TTC549 (cell line): ENCODE results near the gene ANKRD44.

Experiments used
- FAIRE-seq: peaks from 2 replicates; lab custom pipeline; 2012; peaks lifted over from hg19 to GRCh38; lab: Jason Lieb, UNC

Gene ANKRD44

GRCh38 chr2:196951973-196952372 is 358.6 kb downstream of the ANKRD44 start:
- FAIRE-seq = no peak

DNA sequence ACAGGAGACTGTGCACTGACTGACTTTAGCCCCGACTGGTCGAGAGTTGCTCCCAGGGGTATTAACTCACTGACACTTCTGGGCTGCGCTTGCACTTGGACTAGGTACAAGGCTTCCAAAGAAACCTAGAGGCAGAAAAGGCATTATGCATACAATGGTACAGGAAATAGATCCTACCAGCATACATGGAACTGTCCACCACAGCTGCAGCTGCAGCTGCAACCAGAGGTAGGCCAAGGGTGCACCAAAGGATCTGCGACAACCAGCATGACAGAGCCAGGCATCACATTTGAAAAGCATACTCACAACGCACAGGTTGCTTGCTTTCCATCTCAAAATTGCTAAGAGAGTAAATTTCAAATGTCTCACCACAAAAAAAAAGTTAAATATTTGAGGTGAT is 361.5 kb downstream of the ANKRD44 start:
- FAIRE-seq = no peak

DNA sequence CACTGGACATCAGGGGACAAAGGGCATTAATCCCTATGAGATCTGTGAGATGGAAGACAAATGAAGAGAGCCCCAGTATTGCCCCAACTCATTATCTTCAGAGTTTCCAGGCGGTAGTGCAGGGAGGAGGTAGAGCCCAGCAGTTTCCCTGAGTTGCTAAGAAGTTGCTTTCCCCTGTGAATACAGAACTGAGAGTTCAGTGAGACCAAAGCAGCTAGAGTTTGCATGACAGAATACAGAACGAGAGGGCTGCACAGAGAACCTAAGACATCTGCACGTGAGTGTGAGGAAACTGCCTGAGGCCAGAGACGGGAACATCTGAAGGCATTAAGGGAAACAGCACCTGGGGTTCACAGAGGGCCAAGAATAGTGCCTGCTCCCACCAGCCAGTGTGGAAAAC is 366.0 kb downstream of the ANKRD44 start:
- FAIRE-seq = no peak

DNA sequence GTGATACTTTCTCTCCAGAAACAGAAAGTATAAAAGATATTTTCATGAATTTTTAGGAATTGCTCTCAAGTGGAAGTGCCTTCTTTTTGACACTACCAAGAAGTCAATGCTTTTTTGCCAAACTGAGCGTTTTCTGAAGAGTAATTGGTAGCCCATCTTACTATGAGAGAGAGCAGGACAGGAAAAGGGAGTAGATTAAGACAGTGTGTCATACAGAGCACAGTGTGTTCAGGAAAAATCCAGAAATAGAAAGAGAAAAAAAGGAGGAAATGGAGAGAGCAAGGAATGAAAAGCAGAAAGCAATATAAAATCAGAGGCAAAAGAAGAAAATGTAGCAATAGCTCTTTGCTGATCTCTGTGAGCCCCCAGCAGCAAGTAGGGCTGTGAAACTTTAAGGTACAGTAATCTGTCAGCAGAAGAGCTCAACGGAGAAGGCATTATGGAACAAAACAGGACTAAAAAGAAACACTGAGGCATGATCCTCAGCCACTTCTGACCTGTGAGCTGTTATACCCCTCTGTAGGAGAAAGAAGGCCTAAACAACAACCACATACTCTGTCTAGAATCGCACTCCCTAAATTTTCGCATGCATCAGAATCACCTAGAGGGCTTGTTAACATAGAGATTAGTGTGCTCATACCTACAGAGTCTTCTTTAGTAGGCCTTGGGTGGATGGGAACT is 369.0 kb downstream of the ANKRD44 start:
- no peak for FAIRE-seq

- FAIRE-seq = no peak
These were observed 371.2 kb downstream of the ANKRD44 start for GRCh38 chr2:196939371-196939770.
